ENCODE results near the gene MAML2.

DNA sequence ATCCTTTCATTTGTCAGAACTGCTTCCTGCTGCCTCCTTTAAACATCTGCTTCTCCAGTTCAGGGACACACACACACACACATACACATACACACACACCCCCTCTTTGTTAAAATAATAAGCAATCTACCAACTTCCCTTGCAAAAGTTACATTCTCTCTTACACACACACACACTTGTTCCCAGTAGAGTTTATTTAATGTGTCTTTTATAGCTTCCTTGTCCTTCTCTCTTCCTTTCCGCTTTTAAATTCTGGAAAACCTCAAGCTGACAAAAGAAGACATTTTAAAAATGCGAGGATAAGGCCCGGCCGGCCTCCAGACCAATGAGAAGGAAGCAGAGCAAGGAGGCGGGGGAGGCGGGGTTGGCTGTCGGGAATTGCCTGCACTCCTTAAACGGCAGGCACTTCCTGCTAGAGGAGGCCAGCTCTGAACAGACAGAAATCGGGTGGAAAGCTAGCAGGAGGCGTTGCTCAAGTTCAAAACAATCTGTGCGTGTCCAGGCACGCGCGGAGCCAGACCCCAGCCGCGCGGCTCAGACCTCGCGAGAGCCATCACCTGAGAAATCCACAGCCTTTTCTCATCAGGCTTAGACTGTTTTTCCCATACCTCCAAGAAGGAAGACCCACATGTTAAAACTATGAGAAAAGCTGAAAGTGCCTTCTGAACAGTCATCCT lies 99.9 kb downstream of the MAML2 start:
- TF ChIP-seq, protein P1, sequence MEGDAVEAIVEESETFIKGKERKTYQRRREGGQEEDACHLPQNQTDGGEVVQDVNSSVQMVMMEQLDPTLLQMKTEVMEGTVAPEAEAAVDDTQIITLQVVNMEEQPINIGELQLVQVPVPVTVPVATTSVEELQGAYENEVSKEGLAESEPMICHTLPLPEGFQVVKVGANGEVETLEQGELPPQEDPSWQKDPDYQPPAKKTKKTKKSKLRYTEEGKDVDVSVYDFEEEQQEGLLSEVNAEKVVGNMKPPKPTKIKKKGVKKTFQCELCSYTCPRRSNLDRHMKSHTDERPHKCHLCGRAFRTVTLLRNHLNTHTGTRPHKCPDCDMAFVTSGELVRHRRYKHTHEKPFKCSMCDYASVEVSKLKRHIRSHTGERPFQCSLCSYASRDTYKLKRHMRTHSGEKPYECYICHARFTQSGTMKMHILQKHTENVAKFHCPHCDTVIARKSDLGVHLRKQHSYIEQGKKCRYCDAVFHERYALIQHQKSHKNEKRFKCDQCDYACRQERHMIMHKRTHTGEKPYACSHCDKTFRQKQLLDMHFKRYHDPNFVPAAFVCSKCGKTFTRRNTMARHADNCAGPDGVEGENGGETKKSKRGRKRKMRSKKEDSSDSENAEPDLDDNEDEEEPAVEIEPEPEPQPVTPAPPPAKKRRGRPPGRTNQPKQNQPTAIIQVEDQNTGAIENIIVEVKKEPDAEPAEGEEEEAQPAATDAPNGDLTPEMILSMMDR (IDR thresholded peaks at IDR 0.05 in 8 of 11, conservative IDR thresholded peaks at IDR 0.05 in 3 of 11): peak in 1 of 11 experiments; percentile 22
- TF ChIP-seq POLR2A (IDR thresholded peaks at IDR 0.05): peak in 1 of 3 donors; percentile 38

Data from spleen (tissue), 7 donors.